SK-N-SH (cell line): ENCODE data around the gene PTPRA. TPM values are rescaled to one million over a fixed set of nuclear protein-coding genes. Genes with fewer than 3 reads are reported as not detected.

ENCODE experiments used
- CTCF ChIA-PET: fragments of 300-600, 350-600 bp; formaldehyde crosslinking; extraction: SDS; loops from one replicate; lab custom pipeline; 2021; lab: Yijun Ruan, JAX
- POLR2A ChIA-PET: fragments of 350-600 bp; sonication (Branson Sonifier 250); formaldehyde crosslinking; extraction: SDS; loops from one replicate; lab custom pipeline; 2020; ENCODE audit warnings: antibody characterized with exemption, inconsistent platforms; lab: Yijun Ruan, JAX
- DNase-seq: peaks from one replicate; pipeline ENCODE4 v3.0.0; 2012
- H2AFZ ChIP-seq: fragments of 200-600 bp; sonication (generic); 2 replicates; pipeline ENCODE4 v1.8.1; 2016; ENCODE audit warnings: antibody characterized with exemption, mild to moderate bottlenecking, low read depth
- H3F3A ChIP-seq: fragments of 200-600 bp; sonication (generic); replicated peaks from 2 replicates; pipeline ENCODE3; 2016; ENCODE audit warnings: antibody characterized with exemption, mild to moderate bottlenecking; ENCODE audit not compliant: insufficient read depth
- H3K27ac ChIP-seq, 2 experiments: fragments of 200-500 bp in 1 of 2; fragments of 200-600 bp in 1 of 2; sonication (Bioruptor generic) in 1 of 2; sonication (generic), shearing (Covaris generic) in 1 of 2; 2 replicates each; pipeline versions ENCODE4 v1.5.1 to v1.6.1; 2014 to 2016; ENCODE audit warnings: low read depth in 2 of 2, inconsistent platforms in 1 of 2, low read length in 1 of 2, mild to moderate bottlenecking in 1 of 2, mixed read lengths in 1 of 2
- H3K27me3 ChIP-seq: fragments of 200-600 bp; sonication (generic), shearing (Covaris generic); 2 replicates; pipeline ENCODE4 v1.6.1; 2016; ENCODE audit warnings: mixed run types; ENCODE audit not compliant: insufficient read depth
- H3K36me3 ChIP-seq, 2 experiments: fragments of 200-500 bp in 1 of 2; fragments of 200-600 bp in 1 of 2; sonication (Bioruptor generic) in 1 of 2; sonication (generic) in 1 of 2; replicated peaks in 1 of 2; 2 replicates each; pipeline versions ENCODE3 to v1.5.1; 2014 to 2016; ENCODE audit warnings: low read length in 1 of 2, mild to moderate bottlenecking in 1 of 2; ENCODE audit not compliant: insufficient read depth in 2 of 2, control insufficient read depth in 1 of 2
- H3K4me1 ChIP-seq, 2 experiments: fragments of 200-500 bp in 1 of 2; fragments of 200-600 bp in 1 of 2; sonication (Bioruptor generic) in 1 of 2; sonication (generic), shearing (Covaris generic) in 1 of 2; 2 replicates each; pipeline versions ENCODE4 v1.5.1 to v1.6.1; 2014 to 2016; ENCODE audit warnings: low read depth in 1 of 2, low read length in 1 of 2, mixed run types in 1 of 2; ENCODE audit not compliant: insufficient read depth in 2 of 2, control insufficient read depth in 1 of 2
- H3K4me2 ChIP-seq: fragments of 200-600 bp; sonication (generic), shearing (Covaris generic); 2 replicates; pipeline ENCODE4 v1.6.1; 2017; ENCODE audit warnings: mixed run types
- H3K4me3 ChIP-seq, 2 experiments: fragments of 200-500 bp in 1 of 2; fragments of 200-600 bp in 1 of 2; sonication (Bioruptor generic) in 1 of 2; sonication (generic), shearing (Covaris generic) in 1 of 2; 2 replicates each; pipeline versions ENCODE4 v1.5.1 to v1.8.1; 2014 to 2016; ENCODE audit warnings: low read depth in 2 of 2, inconsistent platforms in 1 of 2, low read length in 1 of 2, mild to moderate bottlenecking in 1 of 2, mixed read lengths in 1 of 2, moderate library complexity in 1 of 2
- H3K79me2 ChIP-seq: fragments of 200-600 bp; sonication (generic); 2 replicates; pipeline ENCODE4 v1.8.1; 2017; ENCODE audit warnings: mild to moderate bottlenecking; ENCODE audit not compliant: insufficient read depth
- H3K9ac ChIP-seq: fragments of 200-600 bp; sonication (generic); 2 replicates; pipeline ENCODE4 v1.6.1; 2017; ENCODE audit warnings: mixed run types
- H3K9me2 ChIP-seq: fragments of 200-600 bp; sonication (generic); 2 replicates; pipeline ENCODE4 v1.6.1; 2017; ENCODE audit warnings: mixed run types
- H3K9me3 ChIP-seq: fragments of 200-600 bp; sonication (generic); 2 replicates; pipeline ENCODE4 v1.6.1; 2017; ENCODE audit warnings: mixed run types, mild to moderate bottlenecking, moderate library complexity
- H4K20me1 ChIP-seq: fragments of 200-600 bp; sonication (generic); 2 replicates; pipeline ENCODE4 v1.6.1; 2017; ENCODE audit warnings: mild to moderate bottlenecking, mixed run types; ENCODE audit not compliant: insufficient read depth
- CHD2 ChIP-seq: fragments of 150-350 bp; IDR thresholded peaks from 2 replicates; pipeline ENCODE4 v1.6.1; 2018; ENCODE audit warnings: low read length; ENCODE audit not compliant: partially characterized antibody
- ELF1 ChIP-seq: IDR thresholded peaks from 2 replicates; pipeline ENCODE4 v1.4.0; 2012
- EP300 ChIP-seq, 2 experiments: IDR thresholded peaks; 2 replicates each; pipeline versions ENCODE4 v1.4.0 to v1.6.1; 2012; ENCODE audit warnings: borderline replicate concordance in 1 of 2, low read depth in 1 of 2, low read length in 1 of 2
- EZH2phosphoT487 ChIP-seq: fragments of 200-600 bp; sonication (generic); IDR thresholded peaks from 2 replicates; pipeline ENCODE4 v1.6.1; 2017; ENCODE audit warnings: low read depth, mixed run types, mild to moderate bottlenecking, antibody characterized with exemption, moderate library complexity, borderline replicate concordance
- FOXJ3 ChIP-seq: sonication (generic); formaldehyde crosslinking; IDR thresholded peaks from 2 replicates; pipeline ENCODE4 v1.5.1; 2020; ENCODE audit warnings: mild to moderate bottlenecking, missing genetic modification reagents
- GATA2 ChIP-seq: sonication (generic); formaldehyde crosslinking; IDR thresholded peaks from 2 replicates; pipeline ENCODE4 v1.5.0; 2020; ENCODE audit warnings: mild to moderate bottlenecking, missing genetic modification reagents
- NFIC ChIP-seq: IDR thresholded peaks from 2 replicates; pipeline ENCODE4 v1.4.0; 2012; ENCODE audit warnings: borderline replicate concordance
- PBX3 ChIP-seq: IDR thresholded peaks from 2 replicates; pipeline ENCODE4; 2012
- POLR2AphosphoS5 ChIP-seq: IDR thresholded peaks from 2 replicates; pipeline ENCODE4 v1.6.1; 2012; ENCODE audit warnings: low read depth, low read length
- RAD21 ChIP-seq: IDR thresholded peaks from 2 replicates; pipeline ENCODE4 v1.6.1; 2012; ENCODE audit warnings: mild to moderate bottlenecking, low read length
- RCOR1 ChIP-seq: fragments of 150-350 bp; IDR thresholded peaks from 2 replicates; pipeline ENCODE4 v1.6.1; 2017; ENCODE audit warnings: antibody characterized with exemption, low read length
- REST ChIP-seq: IDR thresholded peaks from 2 replicates; pipeline ENCODE4 v1.6.1; 2012; ENCODE audit warnings: mild to moderate bottlenecking, low read depth, low read length, moderate library complexity
- RFX5 ChIP-seq: IDR thresholded peaks from 2 replicates; pipeline ENCODE4 v1.6.1; 2012; ENCODE audit warnings: mild to moderate bottlenecking, improper control_type of control experiment, low read length
- SMC3 ChIP-seq: IDR thresholded peaks from 2 replicates; pipeline ENCODE4 v1.6.1; 2012; ENCODE audit warnings: low read depth, low read length, improper control_type of control experiment
- TCF12 ChIP-seq: IDR thresholded peaks from 2 replicates; pipeline ENCODE4 v1.4.0; 2012
- USF2 ChIP-seq: fragments of 150-350 bp; IDR thresholded peaks from 2 replicates; pipeline ENCODE4 v1.6.1; 2017; ENCODE audit warnings: antibody characterized with exemption, low read length, low read depth, borderline replicate concordance
- ZBTB33 ChIP-seq: IDR thresholded peaks from 2 replicates; pipeline ENCODE4 v1.4.0; 2012; ENCODE audit warnings: low read depth, borderline replicate concordance
- WGBS: methylation state at CpG from one replicate; pipeline ENCODE4 v1.1.6; 2017; ENCODE audit warnings: low lambda C conversion rate; 5-methylcytosine and 5-hydroxymethylcytosine counted together
- polyA plus RNA-seq, 3 experiments: library from polyadenylated mRNA; depleted of rRNA; stranded (reverse); fragments of >200 nt; gene quantifications; 2 replicates each; pipeline ENCODE4 v1.2.3, GENCODE V29; 2012

Gene PTPRA
- polyA plus RNA-seq, 1 of the 3 experiments (the other 2 are of a cell fraction): 47.6 TPM

- no peak overlapping the region for H3K9ac ChIP-seq
- H3K79me2 ChIP-seq: peaks cover 88% of the 10 kb centered on the region
- no peak overlapping the region for H2AFZ ChIP-seq
- POLR2A ChIA-PET: interaction anchor here (0.7 kb wide), 1 partner anchor 9 kb away, joined by 3 read pairs; no protein-coding TSS in a partner anchor
- H3F3A ChIP-seq: peaks cover 13% of the 10 kb centered on the region
- CTCF ChIA-PET: interaction anchor here (1.0 to 1.4 kb wide), 3 partner anchors 9 to 113 kb away, joined by 3 read pairs; no protein-coding TSS in a partner anchor
- no peak overlapping the region for H3K4me2 ChIP-seq
- no peaks in the 10 kb centered on the region for H3K9me2 ChIP-seq
- H3K36me3 ChIP-seq: peaks cover 0 to 4% of the 10 kb centered on the region in 2 experiments
- no peak for DNase-seq
- 82% methylated on average over 3 of the region's 3 CpGs for WGBS
- no peaks in the 10 kb centered on the region for H3K27me3 ChIP-seq
- no peak for TF ChIP-seq RCOR1
- no peak for TF ChIP-seq TCF12
- no peak for TF ChIP-seq REST
- TF ChIP-seq EZH2phosphoT487: no peak
- TF ChIP-seq RAD21: no peak
- TF ChIP-seq ZBTB33: no peak
- TF ChIP-seq SMC3: no peak
- no peak for TF ChIP-seq NFIC
- peaks cover 0 to 3% of the 10 kb centered on the region in 2 experiments; a peak in 1 of 4 replicates for H3K4me1 ChIP-seq
- no peak overlapping the region for H3K4me3 ChIP-seq
- no peak overlapping the region for H3K27ac ChIP-seq
- H4K20me1 ChIP-seq: peaks cover 48% of the 10 kb centered on the region
- no peaks in the 10 kb centered on the region for H3K9me3 ChIP-seq
Measured at GRCh38 chr20:2887715-2888114, 14.4 kb downstream of the PTPRA start.

- Histone ChIP-seq H3K79me2 (peaks cover 89% of the 10 kb centered on the region), H3K4me2 (no peak overlapping the region), H3K27me3 (no peaks in the 10 kb centered on the region), H3K9me2 (no peaks in the 10 kb centered on the region), H3K27ac (no peak overlapping the region), H4K20me1 (peaks cover 51% of the 10 kb centered on the region), H3K4me1 (peaks cover 0 to 3% of the 10 kb centered on the region in 2 experiments; a peak in 1 of 4 replicates), H3K9me3 (no peaks in the 10 kb centered on the region), H3F3A (peaks cover 13% of the 10 kb centered on the region), H3K9ac (no peak overlapping the region), H3K36me3 (peaks cover 0 to 4% of the 10 kb centered on the region in 2 experiments), H3K4me3 (no peak overlapping the region), H2AFZ (no peak overlapping the region)
- DNase-seq: no peak
- ChIA-PET POLR2A (no interaction called here), CTCF (interaction anchor here (0.7 to 1.4 kb wide), 4 partner anchors 10 to 26 kb away, joined by 3 to 5 read pairs (median 3); no protein-coding TSS in a partner anchor)
- 99% methylated on average over 4 of the region's 4 CpGs for WGBS
- TF ChIP-seq RFX5: no peak
- no peak for TF ChIP-seq CHD2
- TF ChIP-seq USF2: no peak
- no peak for TF ChIP-seq ELF1
- no peak for TF ChIP-seq NFIC
- no peak for TF ChIP-seq GATA2 (CRISPR knock-in tag)
- no peak for TF ChIP-seq FOXJ3 (CRISPR knock-in tag)
- no peak for TF ChIP-seq PBX3
- TF ChIP-seq EP300 (IDR thresholded peaks at IDR 0.05; ENCODE audit: borderline replicate concordance in 1 of 2, low read depth in 1 of 2, low read length in 1 of 2): no peak
- no peak for TF ChIP-seq POLR2AphosphoS5
- no peak for TF ChIP-seq RCOR1
Measured at GRCh38 chr20:2888224-2888955, 15.1 kb downstream of the PTPRA start.
